Measurements from ENCODE around the gene DSTN. TPM values are rescaled to one million over a fixed set of nuclear protein-coding genes. Genes with fewer than 3 reads are reported as not detected.

The DSTN gene
- total and polyA plus RNA-seq, 9 donors = 162 to 1,033 (median 324) TPM

DNA sequence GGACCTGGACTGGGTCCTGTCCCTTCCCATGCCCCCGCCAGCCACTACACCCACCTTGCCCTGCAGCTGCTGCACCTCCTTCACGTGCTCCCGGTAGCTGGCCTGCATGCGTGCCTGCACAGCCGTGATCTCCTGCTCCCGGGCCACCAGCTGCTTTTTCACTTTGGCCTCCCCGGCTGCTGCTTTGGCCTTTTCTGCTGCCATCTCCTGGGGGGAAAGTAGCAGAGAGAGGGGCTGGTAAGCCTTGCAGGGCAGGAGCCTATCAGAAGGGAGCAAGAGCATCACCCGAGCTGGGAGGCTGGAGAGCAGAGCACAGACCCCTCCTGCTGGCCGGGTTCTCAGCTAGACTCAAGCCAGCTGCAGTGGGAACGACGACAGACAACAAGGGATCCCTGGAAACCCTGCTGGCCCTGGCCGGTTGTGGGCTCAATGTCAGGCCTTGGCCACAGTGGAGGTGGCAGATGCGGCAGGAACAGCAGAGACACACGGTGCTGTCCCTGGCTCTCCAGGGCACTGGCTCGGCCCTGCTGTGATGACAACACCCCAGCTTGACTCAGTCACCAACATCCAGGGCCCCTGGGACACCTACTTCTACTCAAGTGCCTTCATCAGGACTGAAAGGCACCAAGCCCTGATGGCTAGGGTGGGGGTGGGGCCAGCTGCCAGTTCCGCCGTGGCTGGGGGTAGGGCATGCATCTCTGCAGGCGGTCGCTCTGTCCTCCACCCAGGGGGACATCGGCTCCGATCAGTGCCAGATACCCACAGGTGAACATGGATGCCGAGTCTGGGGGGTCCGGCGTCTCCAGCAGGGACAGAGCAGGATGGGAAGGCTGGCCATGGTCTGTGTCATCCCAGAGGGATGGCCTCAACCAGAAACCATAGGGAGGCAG, 66.9 kb downstream of the DSTN start:
- H3K9me3 ChIP-seq = no peaks in the 10 kb centered on the region
- WGBS, 3 donors = 41 to 52% (median 44%) methylated on average over 20 to 24 of the region's 24 CpGs
- peaks cover 39% of the 10 kb centered on the region for H3K4me1 ChIP-seq (ENCODE audit: insufficient read depth)
- intact Hi-C loops (cut with DNase I) = no loop called here
- H3K27me3 ChIP-seq = no peaks in the 10 kb centered on the region
- DNase-seq = no peak
- TF ChIP-seq EP300 (IDR thresholded peaks at IDR 0.05) (no peak), POLR2A (IDR thresholded peaks at IDR 0.05) (no peak)
- TF ChIP-seq, protein P1, sequence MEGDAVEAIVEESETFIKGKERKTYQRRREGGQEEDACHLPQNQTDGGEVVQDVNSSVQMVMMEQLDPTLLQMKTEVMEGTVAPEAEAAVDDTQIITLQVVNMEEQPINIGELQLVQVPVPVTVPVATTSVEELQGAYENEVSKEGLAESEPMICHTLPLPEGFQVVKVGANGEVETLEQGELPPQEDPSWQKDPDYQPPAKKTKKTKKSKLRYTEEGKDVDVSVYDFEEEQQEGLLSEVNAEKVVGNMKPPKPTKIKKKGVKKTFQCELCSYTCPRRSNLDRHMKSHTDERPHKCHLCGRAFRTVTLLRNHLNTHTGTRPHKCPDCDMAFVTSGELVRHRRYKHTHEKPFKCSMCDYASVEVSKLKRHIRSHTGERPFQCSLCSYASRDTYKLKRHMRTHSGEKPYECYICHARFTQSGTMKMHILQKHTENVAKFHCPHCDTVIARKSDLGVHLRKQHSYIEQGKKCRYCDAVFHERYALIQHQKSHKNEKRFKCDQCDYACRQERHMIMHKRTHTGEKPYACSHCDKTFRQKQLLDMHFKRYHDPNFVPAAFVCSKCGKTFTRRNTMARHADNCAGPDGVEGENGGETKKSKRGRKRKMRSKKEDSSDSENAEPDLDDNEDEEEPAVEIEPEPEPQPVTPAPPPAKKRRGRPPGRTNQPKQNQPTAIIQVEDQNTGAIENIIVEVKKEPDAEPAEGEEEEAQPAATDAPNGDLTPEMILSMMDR (IDR thresholded peaks at IDR 0.05) = no peak
- H3K4me3 ChIP-seq = no peak overlapping the region
- H3K36me3 ChIP-seq = no peaks in the 10 kb centered on the region
- peak overlapping the region; percentile 54 to 86 for H3K27ac ChIP-seq

DNA sequence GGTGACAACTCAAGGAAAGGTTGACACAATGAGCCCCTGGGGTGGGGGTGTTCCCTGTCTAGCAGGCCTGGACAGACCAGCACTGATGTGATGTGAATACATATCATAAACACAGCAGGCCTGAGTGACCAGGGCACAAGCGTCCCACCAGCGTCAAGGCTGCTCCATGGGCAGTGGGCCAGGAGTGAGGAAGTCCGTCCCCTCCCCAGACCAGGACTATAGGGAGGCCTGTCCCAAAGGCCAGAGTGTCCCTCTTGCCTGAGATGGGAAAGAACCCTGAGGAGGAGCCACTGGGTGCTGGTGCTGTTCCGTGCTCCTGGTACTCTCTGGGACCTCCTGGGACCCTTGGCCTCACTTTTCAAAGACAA, 67.5 kb downstream of the DSTN start:
- H3K27me3 ChIP-seq = no peaks in the 10 kb centered on the region
- intact Hi-C loops (cut with DNase I) = no loop called here
- H3K9me3 ChIP-seq = no peaks in the 10 kb centered on the region
- no peak for DNase-seq
- H3K36me3 ChIP-seq = no peaks in the 10 kb centered on the region
- peaks cover 39% of the 10 kb centered on the region for H3K4me1 ChIP-seq (ENCODE audit: insufficient read depth)
- WGBS, 3 donors = 50 to 71% (median 66%) methylated on average over 4 of the region's 4 CpGs
- H3K27ac ChIP-seq = peak overlapping the region in 1 of 2 donors; percentile 86
- H3K4me3 ChIP-seq = no peak overlapping the region
- TF ChIP-seq, protein P1 (IDR thresholded peaks at IDR 0.05) = no peak
- TF ChIP-seq POLR2A (IDR thresholded peaks at IDR 0.05) = no peak
- TF ChIP-seq EP300 (IDR thresholded peaks at IDR 0.05) = no peak

DNA sequence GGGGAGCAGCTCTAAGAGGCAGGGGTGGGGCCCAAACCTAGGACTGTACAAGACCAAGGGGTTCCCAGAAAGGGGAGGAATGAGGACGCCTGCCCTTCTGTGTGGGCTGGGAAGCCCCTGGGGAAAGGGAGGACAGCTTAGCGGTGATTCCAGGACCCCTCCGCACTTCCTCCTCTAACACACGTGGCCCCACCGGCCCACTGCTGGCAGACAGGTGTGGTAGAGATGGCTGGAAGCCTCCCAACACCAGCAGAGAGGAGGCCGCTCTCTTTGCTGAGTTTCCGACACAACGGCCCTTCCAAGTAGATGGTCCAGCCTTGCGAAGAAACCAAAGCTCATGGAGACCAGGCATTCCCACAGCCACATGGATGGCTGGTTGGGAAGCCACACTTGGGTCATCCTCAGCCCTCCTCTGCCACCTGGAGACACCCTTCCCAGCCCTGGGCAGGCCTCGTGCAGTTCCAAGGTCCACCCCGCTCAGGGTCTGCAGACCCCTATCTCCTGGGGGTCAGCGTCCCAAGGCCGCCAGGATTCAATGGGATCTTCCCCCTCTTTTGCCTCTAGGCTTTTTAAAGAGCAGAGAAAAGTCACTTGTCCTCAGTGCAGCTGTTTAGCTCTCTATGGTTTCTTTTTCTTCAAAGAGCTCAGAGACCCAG, 68.2 kb downstream of the DSTN start:
- Histone ChIP-seq H3K4me3 (no peak overlapping the region), H3K27ac (peak overlapping the region in 1 of 2 donors; percentile 86), H3K9me3 (no peaks in the 10 kb centered on the region), H3K27me3 (no peaks in the 10 kb centered on the region), H3K36me3 (no peaks in the 10 kb centered on the region), H3K4me1 (ENCODE audit: insufficient read depth) (peaks cover 39% of the 10 kb centered on the region)
- intact Hi-C loops (cut with DNase I) = no loop called here
- TF ChIP-seq, protein P1 (IDR thresholded peaks at IDR 0.05) = no peak
- TF ChIP-seq POLR2A (IDR thresholded peaks at IDR 0.05) (no peak), EP300 (IDR thresholded peaks at IDR 0.05) (no peak)
- 76 to 82% (median 79%) methylated on average over 13 of the region's 13 CpGs for WGBS, 3 donors
- DNase-seq = no peak

DNA sequence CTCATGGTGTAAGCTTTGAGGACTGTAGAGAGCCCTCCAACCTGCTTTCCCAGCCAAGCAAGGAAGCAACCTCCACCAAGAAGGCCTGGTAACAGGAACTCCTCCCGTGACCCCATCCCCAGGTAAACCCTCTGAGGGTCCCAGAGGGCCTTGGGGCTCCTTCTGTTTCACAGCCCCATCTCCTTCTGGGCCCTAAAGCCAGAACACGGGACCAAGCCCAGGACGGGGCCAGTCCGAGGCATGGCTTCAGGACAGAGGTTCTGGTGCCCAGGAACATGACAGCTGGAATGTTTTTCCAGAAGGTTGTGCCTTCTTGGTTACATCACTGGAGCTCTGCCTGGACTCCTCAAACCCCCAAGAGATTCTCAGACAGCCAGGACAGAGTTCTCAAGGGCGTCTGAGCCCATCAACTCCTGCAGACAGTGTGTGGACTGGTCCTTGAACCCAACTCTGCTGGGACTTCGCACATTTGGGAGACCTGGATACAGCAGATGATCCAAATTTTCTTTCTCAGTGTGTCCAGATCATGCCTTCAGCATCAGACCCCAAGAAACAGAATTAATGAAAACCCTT, 69.0 kb downstream of the DSTN start:
- Histone ChIP-seq H3K27ac (peak overlapping the region in 1 of 2 donors; percentile 86), H3K27me3 (no peaks in the 10 kb centered on the region), H3K4me3 (no peak overlapping the region), H3K4me1 (ENCODE audit: insufficient read depth) (peaks cover 43% of the 10 kb centered on the region), H3K36me3 (no peaks in the 10 kb centered on the region), H3K9me3 (no peaks in the 10 kb centered on the region)
- 76 to 82% (median 77%) methylated on average over 6 of the region's 6 CpGs for WGBS, 3 donors
- DNase-seq = no peak
- intact Hi-C loops (cut with DNase I) = no loop called here
- TF ChIP-seq EP300 (IDR thresholded peaks at IDR 0.05) = no peak
- TF ChIP-seq, protein P1 (IDR thresholded peaks at IDR 0.05) = no peak
- no peak for TF ChIP-seq POLR2A (IDR thresholded peaks at IDR 0.05)
